Neural progenitor cell (in vitro differentiated cells): Measurements from ENCODE around the gene NOTCH4.

ENCODE experiments used
- CTCF ChIP-seq: fragments of 200-600 bp; sonication (generic); IDR thresholded peaks from 2 replicates; pipeline ENCODE4 v1.5.1; 2017; ENCODE audit warnings: antibody characterized with exemption, mild to moderate bottlenecking
- EZH2phosphoT487 ChIP-seq: fragments of 200-600 bp; sonication (generic); IDR thresholded peaks from 2 replicates; pipeline ENCODE4 v1.6.1; 2017; ENCODE audit warnings: antibody characterized with exemption

- TF ChIP-seq EZH2phosphoT487 (no peak), CTCF (no peak)
Measured at GRCh38 chr6:32175711-32176475, 48.0 kb downstream of the NOTCH4 start, which contains the start of gene AGPAT1.
